Panc1 (cell line): ENCODE results near the gene SLC12A3. TPM values are rescaled to one million over a fixed set of nuclear protein-coding genes. Genes with fewer than 3 reads are reported as not detected.

Experiments used
- ATAC-seq: fragments of 200-7000 bp; cut with Tn5 transposase; 2 replicates; pipeline ENCODE4 v1.9.1; 2020; ENCODE audit warnings: mild to moderate bottlenecking, moderate library complexity
- BruUV-seq: library from RNA; stranded (reverse); fragments of 400-500 nt; replicated peaks from 2 replicates; lab custom pipeline; 2021; lab: Mats Ljungman, UMichigan
- CTCF ChIA-PET: fragments of 300-600 bp; sonication (Branson Sonifier 250); formaldehyde crosslinking; loops from one replicate; lab custom pipeline; 2022; ENCODE audit warnings: antibody characterized with exemption; lab: Charles Lee
- POLR2A ChIA-PET: fragments of 300-600 bp; sonication (Branson Sonifier 250); formaldehyde crosslinking; loops from one replicate; lab custom pipeline; 2022; ENCODE audit warnings: antibody characterized with exemption; lab: Charles Lee
- DNase-seq: peaks from one replicate; pipeline ENCODE4 v3.0.0-alpha.2; 2010; ENCODE audit warnings: low read depth, low spot score
- H3K27ac ChIP-seq: 2 replicates; pipeline ENCODE4 v1.5.1; 2011; ENCODE audit warnings: mild to moderate bottlenecking, low read length, inconsistent platforms
- H3K27me3 ChIP-seq: fragments of 200-500 bp; sonication (Bioruptor generic); 2 replicates; pipeline ENCODE4 v1.6.0; 2014; ENCODE audit warnings: low read length, inconsistent platforms; ENCODE audit not compliant: control insufficient read depth, insufficient read depth
- H3K36me3 ChIP-seq: fragments of 200-500 bp; sonication (Bioruptor generic); 2 replicates; pipeline ENCODE4 v1.5.1; 2014; ENCODE audit warnings: inconsistent platforms, mild to moderate bottlenecking, low read length, moderate library complexity; ENCODE audit not compliant: control insufficient read depth, insufficient read depth
- H3K4me1 ChIP-seq: 2 replicates; pipeline ENCODE4 v1.5.1; 2011; ENCODE audit warnings: inconsistent platforms, mild to moderate bottlenecking, low read length, moderate library complexity; ENCODE audit not compliant: control insufficient read depth, insufficient read depth
- H3K4me3 ChIP-seq, 2 experiments: 2 replicates each; pipeline ENCODE4 v1.5.1; 2011 to 2012; ENCODE audit warnings: low read depth in 2 of 2, low read length in 2 of 2, mild to moderate bottlenecking in 2 of 2, inconsistent platforms in 1 of 2, moderate library complexity in 1 of 2
- H3K9me3 ChIP-seq: fragments of 200-500 bp; sonication (Bioruptor generic); 2 replicates; pipeline ENCODE4 v1.5.1; 2014; ENCODE audit warnings: low read depth, mild to moderate bottlenecking, inconsistent platforms, low read length, moderate library complexity; ENCODE audit not compliant: control insufficient read depth, insufficient read depth
- POLR2AphosphoS5 ChIP-seq: IDR thresholded peaks from 2 replicates; pipeline ENCODE4 v1.6.1; 2012; ENCODE audit warnings: mild to moderate bottlenecking, low read depth, low read length, moderate library complexity
- SIN3A ChIP-seq: IDR thresholded peaks from 2 replicates; pipeline ENCODE4 v1.6.1; 2012; ENCODE audit warnings: low read depth, mild to moderate bottlenecking, low read length, moderate library complexity, borderline replicate concordance; ENCODE audit not compliant: insufficient read depth
- TCF7L2 ChIP-seq: IDR thresholded peaks from 2 replicates; pipeline ENCODE4 v1.6.1; 2011; ENCODE audit warnings: mild to moderate bottlenecking, low read depth, low read length, inconsistent platforms
- in situ Hi-C: cut with HindIII; loops from 2 replicates; pipeline ENCODE4 v1.10.0; 2016; ENCODE audit warnings: low sequenced_read_pairs, low pct_unique_long_range_greater_than_20kb
- intact Hi-C: fragments of 100-400 bp; cut with micrococcal nuclease; formaldehyde crosslinking; loops from one replicate; pipeline ENCODE4 v1.10.0; 2022; ENCODE audit not compliant: unreplicated experiment
- total RNA-seq: library from RNA; stranded (reverse); gene quantifications from one replicate; pipeline ENCODE4 v1.2.1, GENCODE V29; 2021; ENCODE audit not compliant: unreplicated experiment
- TF ChIP-seq, protein P1 (sequence below), 2 experiments: IDR thresholded peaks; 2 replicates each; pipeline ENCODE4 v1.6.1; 2011 to 2012; ENCODE audit warnings: low read depth in 2 of 2, control low read depth in 1 of 2, low read length in 1 of 2, mild to moderate bottlenecking in 1 of 2, moderate library complexity in 1 of 2; ENCODE audit not compliant: insufficient read depth in 1 of 2
- TF ChIP-seq, protein P2 (sequence below): fragments of 450-650 bp; IDR thresholded peaks from 2 replicates; pipeline ENCODE4 v1.5.1; 2017; ENCODE audit warnings: mild to moderate bottlenecking

Gene SLC12A3
- total RNA-seq, 1 experiment from 2014 or later, result 0.15 TPM

DNA sequence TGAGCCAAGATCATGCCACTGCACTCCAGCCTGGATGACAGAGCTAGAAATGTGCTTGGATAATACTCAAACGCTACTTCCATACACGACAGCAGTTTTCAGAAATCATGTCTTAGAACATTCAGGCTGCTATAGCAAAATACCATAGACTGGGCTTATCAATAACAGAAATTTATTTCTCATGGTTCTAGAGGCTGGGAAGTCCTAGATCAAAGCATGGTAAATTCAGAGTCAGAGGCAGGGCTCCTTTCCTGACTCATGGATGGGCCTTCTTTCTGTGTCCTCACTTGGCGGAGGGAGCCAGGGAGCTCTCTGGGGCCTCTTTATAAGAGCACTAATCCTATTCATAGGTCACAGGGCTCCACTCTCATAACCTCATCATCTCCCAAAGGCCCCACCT is 42.4 kb downstream of the SLC12A3 start:
- TF ChIP-seq TCF7L2 (no peak), SIN3A (no peak), POLR2AphosphoS5 (no peak)
- TF ChIP-seq, protein P1, sequence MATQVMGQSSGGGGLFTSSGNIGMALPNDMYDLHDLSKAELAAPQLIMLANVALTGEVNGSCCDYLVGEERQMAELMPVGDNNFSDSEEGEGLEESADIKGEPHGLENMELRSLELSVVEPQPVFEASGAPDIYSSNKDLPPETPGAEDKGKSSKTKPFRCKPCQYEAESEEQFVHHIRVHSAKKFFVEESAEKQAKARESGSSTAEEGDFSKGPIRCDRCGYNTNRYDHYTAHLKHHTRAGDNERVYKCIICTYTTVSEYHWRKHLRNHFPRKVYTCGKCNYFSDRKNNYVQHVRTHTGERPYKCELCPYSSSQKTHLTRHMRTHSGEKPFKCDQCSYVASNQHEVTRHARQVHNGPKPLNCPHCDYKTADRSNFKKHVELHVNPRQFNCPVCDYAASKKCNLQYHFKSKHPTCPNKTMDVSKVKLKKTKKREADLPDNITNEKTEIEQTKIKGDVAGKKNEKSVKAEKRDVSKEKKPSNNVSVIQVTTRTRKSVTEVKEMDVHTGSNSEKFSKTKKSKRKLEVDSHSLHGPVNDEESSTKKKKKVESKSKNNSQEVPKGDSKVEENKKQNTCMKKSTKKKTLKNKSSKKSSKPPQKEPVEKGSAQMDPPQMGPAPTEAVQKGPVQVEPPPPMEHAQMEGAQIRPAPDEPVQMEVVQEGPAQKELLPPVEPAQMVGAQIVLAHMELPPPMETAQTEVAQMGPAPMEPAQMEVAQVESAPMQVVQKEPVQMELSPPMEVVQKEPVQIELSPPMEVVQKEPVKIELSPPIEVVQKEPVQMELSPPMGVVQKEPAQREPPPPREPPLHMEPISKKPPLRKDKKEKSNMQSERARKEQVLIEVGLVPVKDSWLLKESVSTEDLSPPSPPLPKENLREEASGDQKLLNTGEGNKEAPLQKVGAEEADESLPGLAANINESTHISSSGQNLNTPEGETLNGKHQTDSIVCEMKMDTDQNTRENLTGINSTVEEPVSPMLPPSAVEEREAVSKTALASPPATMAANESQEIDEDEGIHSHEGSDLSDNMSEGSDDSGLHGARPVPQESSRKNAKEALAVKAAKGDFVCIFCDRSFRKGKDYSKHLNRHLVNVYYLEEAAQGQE (IDR thresholded peaks at IDR 0.05; ENCODE audit: insufficient read depth in 1 of 2, low read depth in 2 of 2, low read length in 1 of 2), result no peak
- TF ChIP-seq, protein P2, sequence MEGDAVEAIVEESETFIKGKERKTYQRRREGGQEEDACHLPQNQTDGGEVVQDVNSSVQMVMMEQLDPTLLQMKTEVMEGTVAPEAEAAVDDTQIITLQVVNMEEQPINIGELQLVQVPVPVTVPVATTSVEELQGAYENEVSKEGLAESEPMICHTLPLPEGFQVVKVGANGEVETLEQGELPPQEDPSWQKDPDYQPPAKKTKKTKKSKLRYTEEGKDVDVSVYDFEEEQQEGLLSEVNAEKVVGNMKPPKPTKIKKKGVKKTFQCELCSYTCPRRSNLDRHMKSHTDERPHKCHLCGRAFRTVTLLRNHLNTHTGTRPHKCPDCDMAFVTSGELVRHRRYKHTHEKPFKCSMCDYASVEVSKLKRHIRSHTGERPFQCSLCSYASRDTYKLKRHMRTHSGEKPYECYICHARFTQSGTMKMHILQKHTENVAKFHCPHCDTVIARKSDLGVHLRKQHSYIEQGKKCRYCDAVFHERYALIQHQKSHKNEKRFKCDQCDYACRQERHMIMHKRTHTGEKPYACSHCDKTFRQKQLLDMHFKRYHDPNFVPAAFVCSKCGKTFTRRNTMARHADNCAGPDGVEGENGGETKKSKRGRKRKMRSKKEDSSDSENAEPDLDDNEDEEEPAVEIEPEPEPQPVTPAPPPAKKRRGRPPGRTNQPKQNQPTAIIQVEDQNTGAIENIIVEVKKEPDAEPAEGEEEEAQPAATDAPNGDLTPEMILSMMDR, result no peak
- intact Hi-C loops, result no loop called here
- in situ Hi-C loops, result no loop called here
- no TSS peak for BruUV-seq
- POLR2A ChIA-PET, result no interaction called here
- Histone ChIP-seq H3K36me3 (no peaks in the 10 kb centered on the region), H3K9me3 (no peaks in the 10 kb centered on the region), H3K27me3 (no peaks in the 10 kb centered on the region), H3K4me1 (no peaks in the 10 kb centered on the region), H3K4me3 (no peak overlapping the region), H3K27ac (no peak overlapping the region)
- CTCF ChIA-PET, result no interaction called here
- no peak for ATAC-seq
- no peak for DNase-seq

DNA sequence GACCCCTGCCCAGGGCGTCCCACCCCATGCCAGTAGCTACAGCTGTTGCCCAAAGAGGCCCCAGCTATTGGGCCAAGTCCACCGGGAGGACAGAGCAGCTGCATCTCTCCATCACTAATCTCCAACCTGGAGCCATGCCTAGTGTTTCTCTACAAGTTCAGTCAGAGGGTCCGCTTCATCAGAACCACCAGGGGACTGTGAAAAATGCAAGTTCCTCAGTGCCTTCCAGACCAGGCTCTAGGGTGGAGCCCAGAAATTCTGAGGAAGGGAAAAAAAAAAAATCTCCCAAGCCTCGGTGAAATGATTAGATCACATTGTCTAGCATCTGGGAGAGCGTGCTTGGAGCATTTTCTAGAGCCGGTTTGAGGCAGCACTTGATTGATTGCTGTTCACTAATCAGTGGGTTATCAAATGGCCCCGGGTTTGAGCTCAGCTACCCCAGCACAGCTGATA is 44.5 kb downstream of the SLC12A3 start:
- CTCF ChIA-PET, result no interaction called here
- no peak for ATAC-seq
- BruUV-seq, result no TSS peak
- Histone ChIP-seq H3K27me3 (no peaks in the 10 kb centered on the region), H3K36me3 (no peaks in the 10 kb centered on the region), H3K4me1 (no peaks in the 10 kb centered on the region), H3K9me3 (no peaks in the 10 kb centered on the region), H3K27ac (no peak overlapping the region), H3K4me3 (no peak overlapping the region)
- in situ Hi-C loops (no loop called here), intact Hi-C loops (no loop called here)
- no peak for TF ChIP-seq TCF7L2
- TF ChIP-seq, protein P2, result no peak
- no peak for TF ChIP-seq POLR2AphosphoS5
- TF ChIP-seq SIN3A, result no peak
- TF ChIP-seq, protein P1 (IDR thresholded peaks at IDR 0.05; ENCODE audit: insufficient read depth in 1 of 2, low read depth in 2 of 2, low read length in 1 of 2), result no peak
- POLR2A ChIA-PET, result interaction anchor here (0.6 kb wide), 1 partner anchor 202 kb away, joined by 7 read pairs; no protein-coding TSS in a partner anchor
- no peak for DNase-seq
